ENCODE data around the gene TAX1BP1. TPM values are rescaled to one million over a fixed set of nuclear protein-coding genes. Genes with fewer than 3 reads are reported as not detected.

TAX1BP1 gene
- polyA plus RNA-seq, 1 donor (not counting 4 experiments of a cell fraction or from before 2014, with no cell fraction given) = 102 TPM

GRCh38 chr7:27875061-27875460 is 135.1 kb downstream of the TAX1BP1 start:
- H4K20me1 ChIP-seq (ENCODE audit: control insufficient read depth, extremely low read depth, insufficient read depth, low read length) = no peaks in the 10 kb centered on the region
- H3K36me3 ChIP-seq (ENCODE audit: control insufficient read depth in 2 of 2, extremely low read depth in 1 of 2, insufficient read depth in 2 of 2, low read length in 2 of 2) = no peaks in the 10 kb centered on the region
- no peak overlapping the region for H3K4me2 ChIP-seq (ENCODE audit: control insufficient read depth, extremely low read depth, insufficient read depth, low read depth, low read length)
- no peaks in the 10 kb centered on the region for H3K79me2 ChIP-seq (ENCODE audit: control insufficient read depth, insufficient read depth, low read length)
- dilution Hi-C loops (cut with MboI; ENCODE audit: extremely low pct_ligation_motif_present, low sequenced_read_pairs) = no loop called here
- H3K9ac ChIP-seq (ENCODE audit: control insufficient read depth, extremely low read depth, insufficient read depth, low read length) = no peak overlapping the region
- H3K9me3 ChIP-seq (ENCODE audit: control insufficient read depth, low read depth, low read length) = no peaks in the 10 kb centered on the region
- H3K4me3 ChIP-seq (ENCODE audit: control insufficient read depth in 2 of 3, extremely low read depth in 1 of 3, insufficient read depth in 2 of 3, low read depth in 1 of 3, low read length in 3 of 3) = no peak overlapping the region
- H3K27ac ChIP-seq (ENCODE audit: control insufficient read depth, insufficient read depth, low read length) = no peak overlapping the region
- no peak for DNase-seq (ENCODE audit: low read depth, low spot score)
- H3K27me3 ChIP-seq (ENCODE audit: control insufficient read depth, extremely low read depth, insufficient read depth, low read length) = no peaks in the 10 kb centered on the region
- TF ChIP-seq, protein P1, sequence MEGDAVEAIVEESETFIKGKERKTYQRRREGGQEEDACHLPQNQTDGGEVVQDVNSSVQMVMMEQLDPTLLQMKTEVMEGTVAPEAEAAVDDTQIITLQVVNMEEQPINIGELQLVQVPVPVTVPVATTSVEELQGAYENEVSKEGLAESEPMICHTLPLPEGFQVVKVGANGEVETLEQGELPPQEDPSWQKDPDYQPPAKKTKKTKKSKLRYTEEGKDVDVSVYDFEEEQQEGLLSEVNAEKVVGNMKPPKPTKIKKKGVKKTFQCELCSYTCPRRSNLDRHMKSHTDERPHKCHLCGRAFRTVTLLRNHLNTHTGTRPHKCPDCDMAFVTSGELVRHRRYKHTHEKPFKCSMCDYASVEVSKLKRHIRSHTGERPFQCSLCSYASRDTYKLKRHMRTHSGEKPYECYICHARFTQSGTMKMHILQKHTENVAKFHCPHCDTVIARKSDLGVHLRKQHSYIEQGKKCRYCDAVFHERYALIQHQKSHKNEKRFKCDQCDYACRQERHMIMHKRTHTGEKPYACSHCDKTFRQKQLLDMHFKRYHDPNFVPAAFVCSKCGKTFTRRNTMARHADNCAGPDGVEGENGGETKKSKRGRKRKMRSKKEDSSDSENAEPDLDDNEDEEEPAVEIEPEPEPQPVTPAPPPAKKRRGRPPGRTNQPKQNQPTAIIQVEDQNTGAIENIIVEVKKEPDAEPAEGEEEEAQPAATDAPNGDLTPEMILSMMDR (optimal IDR thresholded peaks at IDR 0.05 in 1 of 3, IDR thresholded peaks at IDR 0.05 in 1 of 3, conservative IDR thresholded peaks at IDR 0.05 in 1 of 3; ENCODE audit: extremely low read depth in 1 of 3, insufficient read depth in 2 of 3, low read length in 3 of 3) = no peak
- no peak for TF ChIP-seq EZH2 (IDR thresholded peaks at IDR 0.05; ENCODE audit: low read length)
- H3K9me1 ChIP-seq (ENCODE audit: control insufficient read depth, extremely low read depth, insufficient read depth, low read length) = no peaks in the 10 kb centered on the region
- FAIRE-seq = no peak
- no peaks in the 10 kb centered on the region for H3K4me1 ChIP-seq (ENCODE audit: control insufficient read depth, extremely low read depth, insufficient read depth, low read length)
- no peak overlapping the region for H2AFZ ChIP-seq (ENCODE audit: control insufficient read depth, low read length)

- H3K9me3 ChIP-seq (ENCODE audit: control insufficient read depth, low read depth, low read length) = no peaks in the 10 kb centered on the region
- no peaks in the 10 kb centered on the region for H3K27me3 ChIP-seq (ENCODE audit: control insufficient read depth, extremely low read depth, insufficient read depth, low read length)
- no peak overlapping the region for H3K9ac ChIP-seq (ENCODE audit: control insufficient read depth, extremely low read depth, insufficient read depth, low read length)
- H2AFZ ChIP-seq (ENCODE audit: control insufficient read depth, low read length) = no peak overlapping the region
- no peaks in the 10 kb centered on the region for H3K9me1 ChIP-seq (ENCODE audit: control insufficient read depth, extremely low read depth, insufficient read depth, low read length)
- DNase-seq (ENCODE audit: low read depth, low spot score) = no peak
- no peak for TF ChIP-seq EZH2 (IDR thresholded peaks at IDR 0.05; ENCODE audit: low read length)
- TF ChIP-seq, protein P1 (optimal IDR thresholded peaks at IDR 0.05 in 1 of 3, IDR thresholded peaks at IDR 0.05 in 1 of 3, conservative IDR thresholded peaks at IDR 0.05 in 1 of 3; ENCODE audit: extremely low read depth in 1 of 3, insufficient read depth in 2 of 3, low read length in 3 of 3) = no peak
- H3K36me3 ChIP-seq (ENCODE audit: control insufficient read depth in 2 of 2, extremely low read depth in 1 of 2, insufficient read depth in 2 of 2, low read length in 2 of 2) = no peaks in the 10 kb centered on the region
- H3K27ac ChIP-seq (ENCODE audit: control insufficient read depth, insufficient read depth, low read length) = no peak overlapping the region
- H3K4me3 ChIP-seq (ENCODE audit: control insufficient read depth in 2 of 3, extremely low read depth in 1 of 3, insufficient read depth in 2 of 3, low read depth in 1 of 3, low read length in 3 of 3) = no peak overlapping the region
- H3K4me2 ChIP-seq (ENCODE audit: control insufficient read depth, extremely low read depth, insufficient read depth, low read depth, low read length) = no peak overlapping the region
- no peaks in the 10 kb centered on the region for H4K20me1 ChIP-seq (ENCODE audit: control insufficient read depth, extremely low read depth, insufficient read depth, low read length)
- no peaks in the 10 kb centered on the region for H3K79me2 ChIP-seq (ENCODE audit: control insufficient read depth, insufficient read depth, low read length)
- FAIRE-seq = no peak
- H3K4me1 ChIP-seq (ENCODE audit: control insufficient read depth, extremely low read depth, insufficient read depth, low read length) = no peaks in the 10 kb centered on the region
- dilution Hi-C loops (cut with MboI; ENCODE audit: extremely low pct_ligation_motif_present, low sequenced_read_pairs) = no loop called here
Observed at GRCh38 chr7:27875832-27876231, 135.9 kb downstream of the TAX1BP1 start.
